IMR-90 (cell line): Measurements from ENCODE around the gene PRKAG2. TPM values are rescaled to one million over a fixed set of nuclear protein-coding genes. Genes with fewer than 3 reads are reported as not detected.

Source experiments
- ATAC-seq: fragments of 200-7000 bp; cut with Tn5 transposase; 2 replicates; pipeline ENCODE4 v1.9.1; 2020; ENCODE audit warnings: low read depth, mild to moderate bottlenecking, moderate library complexity
- BruUV-seq: library from RNA; stranded (reverse); fragments of 400-500 nt; replicated peaks from 2 replicates; lab custom pipeline; 2021; lab: Mats Ljungman, UMichigan
- CTCF ChIA-PET: fragments of 300-600 bp; formaldehyde crosslinking; extraction: SDS; loops from one replicate; lab custom pipeline; 2021; ENCODE audit warnings: antibody characterized with exemption; lab: Yijun Ruan, JAX
- POLR2A ChIA-PET: fragments of 300-600 bp; sonication (Branson Sonifier 250); formaldehyde crosslinking; loops from one replicate; lab custom pipeline; 2022; ENCODE audit warnings: antibody characterized with exemption; ENCODE audit not compliant: unreplicated experiment; lab: Charles Lee
- DNase-seq: peaks from one replicate; pipeline ENCODE4 v3.0.0; 2013
- H2AFZ ChIP-seq: replicated peaks from 2 replicates; pipeline ENCODE3; 2013; ENCODE audit warnings: low read length, mild to moderate bottlenecking; ENCODE audit not compliant: poor library complexity
- H2AK5ac ChIP-seq: 2 replicates; pipeline ENCODE4 v1.6.1; 2013; ENCODE audit warnings: low read depth, low read length, inconsistent platforms
- H2AK9ac ChIP-seq: replicated peaks from 2 replicates; pipeline ENCODE3; 2013; ENCODE audit warnings: mild to moderate bottlenecking, low read depth, low read length, moderate library complexity; ENCODE audit not compliant: poor library complexity
- H2BK120ac ChIP-seq: 2 replicates; pipeline ENCODE4 v1.6.1; 2013; ENCODE audit warnings: low read depth, low read length, inconsistent platforms
- H2BK15ac ChIP-seq: 3 replicates; pipeline ENCODE4 v1.6.1; 2013; ENCODE audit warnings: low read depth, low read length, inconsistent platforms
- H2BK20ac ChIP-seq: 2 replicates; pipeline ENCODE4 v1.6.1; 2013; ENCODE audit warnings: low read depth, mild to moderate bottlenecking, inconsistent platforms, low read length, moderate library complexity
- H2BK5ac ChIP-seq: 2 replicates; pipeline ENCODE4 v1.6.1; 2013; ENCODE audit warnings: mild to moderate bottlenecking, low read depth, low read length, inconsistent platforms; ENCODE audit not compliant: poor library complexity, severe bottlenecking
- H3K14ac ChIP-seq: replicated peaks from 2 replicates; pipeline ENCODE4 v1.6.1; 2013; ENCODE audit warnings: low read depth, low read length, inconsistent platforms
- H3K18ac ChIP-seq: 2 replicates; pipeline ENCODE4 v1.6.1; 2013; ENCODE audit warnings: low read depth, low read length, control low read depth
- H3K23ac ChIP-seq: 2 replicates; pipeline ENCODE4 v1.6.1; 2013; ENCODE audit warnings: low read depth, low read length, inconsistent platforms
- H3K27ac ChIP-seq: 2 replicates; pipeline ENCODE4 v1.5.1; 2013; ENCODE audit warnings: mild to moderate bottlenecking, control low read depth, low read length; ENCODE audit not compliant: insufficient read depth
- H3K27me3 ChIP-seq: 2 replicates; pipeline ENCODE4 v1.6.1; 2013; ENCODE audit warnings: low read length; ENCODE audit not compliant: control insufficient read depth, insufficient read depth
- H3K36me3 ChIP-seq: 2 replicates; pipeline ENCODE4 v1.6.1; 2013; ENCODE audit warnings: low read length, mixed read lengths; ENCODE audit not compliant: control insufficient read depth, insufficient read depth
- H3K4ac ChIP-seq: 2 replicates; pipeline ENCODE4 v1.6.1; 2013; ENCODE audit warnings: low read depth, low read length, inconsistent platforms
- H3K4me1 ChIP-seq: 2 replicates; pipeline ENCODE4 v1.6.1; 2013; ENCODE audit warnings: low read length, mixed read lengths; ENCODE audit not compliant: control insufficient read depth, insufficient read depth
- H3K4me2 ChIP-seq: 2 replicates; pipeline ENCODE4 v1.6.1; 2013; ENCODE audit warnings: low read depth, mild to moderate bottlenecking, control low read depth, low read length, moderate library complexity
- H3K4me3 ChIP-seq: 2 replicates; pipeline ENCODE4 v1.5.1; 2013; ENCODE audit warnings: low read depth, mild to moderate bottlenecking, control low read depth, low read length, moderate library complexity; ENCODE audit not compliant: insufficient read depth
- H3K56ac ChIP-seq: 2 replicates; pipeline ENCODE4 v1.6.1; 2013; ENCODE audit warnings: low read length, inconsistent platforms; ENCODE audit not compliant: insufficient read depth; ENCODE audit errors: extremely low read depth
- H3K79me1 ChIP-seq, 2 experiments: 2 replicates each; pipeline ENCODE4 v1.6.1; 2013; ENCODE audit warnings: low read length in 2 of 2, inconsistent platforms in 1 of 2, low read depth in 1 of 2
- H3K9ac ChIP-seq: 2 replicates; pipeline ENCODE4 v1.6.1; 2013; ENCODE audit warnings: low read depth, low read length, control low read depth
- H3K9me1 ChIP-seq: 2 replicates; pipeline ENCODE4 v1.6.1; 2013; ENCODE audit warnings: low read length, inconsistent platforms; ENCODE audit not compliant: insufficient read depth
- H3K9me3 ChIP-seq: 2 replicates; pipeline ENCODE4 v1.6.1; 2013; ENCODE audit warnings: low read length; ENCODE audit not compliant: control insufficient read depth, insufficient read depth
- H4K20me1 ChIP-seq: 2 replicates; pipeline ENCODE4 v1.6.1; 2013; ENCODE audit warnings: low read length, inconsistent platforms; ENCODE audit not compliant: insufficient read depth
- H4K5ac ChIP-seq: 2 replicates; pipeline ENCODE4 v1.6.1; 2013; ENCODE audit warnings: mild to moderate bottlenecking, low read depth, low read length, control low read depth
- H4K8ac ChIP-seq, 2 experiments: 2 replicates each; pipeline ENCODE4 v1.6.1; 2013; ENCODE audit warnings: low read depth in 2 of 2, low read length in 2 of 2, control low read depth in 1 of 2, inconsistent platforms in 1 of 2
- H4K91ac ChIP-seq: 2 replicates; pipeline ENCODE4 v1.6.1; 2013; ENCODE audit warnings: low read depth, low read length, inconsistent platforms; ENCODE audit not compliant: insufficient read depth
- ELK1 ChIP-seq: fragments of 150-350 bp; IDR thresholded peaks from 2 replicates; pipeline ENCODE4 v1.6.1; 2016; ENCODE audit warnings: low read depth, mild to moderate bottlenecking, low read length, moderate library complexity, borderline replicate concordance
- MAFK ChIP-seq: IDR thresholded peaks from 2 replicates; pipeline ENCODE4 v1.6.1; 2012; ENCODE audit warnings: low read depth, low read length, improper control_type of control experiment
- MAZ ChIP-seq: IDR thresholded peaks from 2 replicates; pipeline ENCODE4 v1.6.1; 2012; ENCODE audit warnings: low read depth, mild to moderate bottlenecking, low read length, improper control_type of control experiment, moderate library complexity, borderline replicate concordance
- MXI1 ChIP-seq: IDR thresholded peaks from 2 replicates; pipeline ENCODE4 v1.6.1; 2012; ENCODE audit warnings: low read depth, mild to moderate bottlenecking, low read length, moderate library complexity, borderline replicate concordance
- POLR2A ChIP-seq: IDR thresholded peaks from 2 replicates; pipeline ENCODE4 v1.6.1; 2012; ENCODE audit warnings: mild to moderate bottlenecking, low read depth, low read length
- RCOR1 ChIP-seq: IDR thresholded peaks from 2 replicates; pipeline ENCODE4 v1.6.1; 2012; ENCODE audit warnings: mild to moderate bottlenecking, low read length, improper control_type of control experiment; ENCODE audit not compliant: insufficient replicate concordance
- WGBS, 2 experiments: methylation state at CpG; one replicate each; pipeline versions ENCODE4 v1.1.5 to v1.1.7; 2013; ENCODE audit warnings: missing lambda C conversion rate in 2 of 2; ENCODE audit not compliant: insufficient read length in 1 of 2; ENCODE audit errors: extremely low coverage in 2 of 2; 5-methylcytosine and 5-hydroxymethylcytosine counted together
- dilution Hi-C: fragments of 300-500 bp; cut with HindIII; formaldehyde crosslinking; loops from one replicate; pipeline ENCODE4 v1.14.3; 2018; ENCODE audit warnings: low sequenced_read_pairs; ENCODE audit not compliant: unreplicated experiment
- in situ Hi-C: fragments of 300-500 bp; cut with MboI; formaldehyde crosslinking; loops from 3 replicates; pipeline ENCODE4 v1.14.3; 2019; ENCODE audit warnings: low sequenced_read_pairs, inconsistent platforms, mixed read lengths
- intact Hi-C: fragments of 100-400 bp; cut with micrococcal nuclease; formaldehyde crosslinking; loops from 2 replicates; pipeline ENCODE4 v1.10.0; 2022
- polyA plus RNA-seq, 3 experiments: library from polyadenylated mRNA; depleted of rRNA; stranded (reverse); fragments of >200 nt; gene quantifications; 2 replicates each; pipeline ENCODE4 v1.2.3, GENCODE V29; 2012; ENCODE audit warnings: low replicate concordance in 1 of 3
- total RNA-seq: library from RNA; depleted of rRNA; stranded (reverse); fragments of >200 nt; gene quantifications from 2 replicates; pipeline ENCODE4 v1.2.3, GENCODE V29; 2012
- TF ChIP-seq, protein P1 (sequence below): conservative IDR thresholded peaks from 2 replicates; pipeline ENCODE4 v1.5.1; 2012; ENCODE audit warnings: mild to moderate bottlenecking, low read depth, low read length, improper control_type of control experiment

Gene PRKAG2
- total and polyA plus RNA-seq, 2 of the 4 experiments (the other 2 are of a cell fraction), result 15.4 to 21.6 TPM

- TF ChIP-seq, protein P1, sequence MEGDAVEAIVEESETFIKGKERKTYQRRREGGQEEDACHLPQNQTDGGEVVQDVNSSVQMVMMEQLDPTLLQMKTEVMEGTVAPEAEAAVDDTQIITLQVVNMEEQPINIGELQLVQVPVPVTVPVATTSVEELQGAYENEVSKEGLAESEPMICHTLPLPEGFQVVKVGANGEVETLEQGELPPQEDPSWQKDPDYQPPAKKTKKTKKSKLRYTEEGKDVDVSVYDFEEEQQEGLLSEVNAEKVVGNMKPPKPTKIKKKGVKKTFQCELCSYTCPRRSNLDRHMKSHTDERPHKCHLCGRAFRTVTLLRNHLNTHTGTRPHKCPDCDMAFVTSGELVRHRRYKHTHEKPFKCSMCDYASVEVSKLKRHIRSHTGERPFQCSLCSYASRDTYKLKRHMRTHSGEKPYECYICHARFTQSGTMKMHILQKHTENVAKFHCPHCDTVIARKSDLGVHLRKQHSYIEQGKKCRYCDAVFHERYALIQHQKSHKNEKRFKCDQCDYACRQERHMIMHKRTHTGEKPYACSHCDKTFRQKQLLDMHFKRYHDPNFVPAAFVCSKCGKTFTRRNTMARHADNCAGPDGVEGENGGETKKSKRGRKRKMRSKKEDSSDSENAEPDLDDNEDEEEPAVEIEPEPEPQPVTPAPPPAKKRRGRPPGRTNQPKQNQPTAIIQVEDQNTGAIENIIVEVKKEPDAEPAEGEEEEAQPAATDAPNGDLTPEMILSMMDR, result no peak
- TF ChIP-seq RCOR1, result no peak
Measured at GRCh38 chr7:151919595-151919994, 42.7 kb upstream of the PRKAG2 start (continued).

DNA sequence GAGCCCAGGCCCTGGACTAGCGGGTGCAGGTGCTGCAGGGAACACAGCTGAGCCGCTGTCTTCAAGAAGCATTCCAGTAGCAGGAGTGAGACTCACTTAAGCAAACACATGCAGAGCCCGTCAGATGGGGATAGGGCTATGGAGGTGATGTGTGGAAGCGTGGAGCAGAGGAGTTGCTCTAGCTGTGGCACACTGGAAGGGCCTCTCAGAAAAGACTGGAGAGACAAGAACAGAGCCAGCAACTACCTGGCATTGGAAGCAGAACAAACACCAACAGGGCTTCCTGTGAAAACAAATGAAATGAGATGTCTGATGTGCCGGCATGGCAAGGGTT is 41.6 kb upstream of the PRKAG2 start:
- CTCF ChIA-PET, result interaction anchor here (0.6 kb wide), 1 partner anchor 20 kb away, joined by 3 read pairs; no protein-coding TSS in a partner anchor
- no peak for ATAC-seq
- H2AK9ac ChIP-seq, result no peak overlapping the region
- no peak for DNase-seq
- TF ChIP-seq POLR2A (no peak), MXI1 (no peak), MAFK (no peak), MAZ (no peak), ELK1 (no peak), RCOR1 (no peak)
- dilution Hi-C loops (no loop called here), intact Hi-C loops (no loop called here), in situ Hi-C loops (no loop called here)
- no peak overlapping the region for H3K23ac ChIP-seq
- no peaks in the 10 kb centered on the region for H3K4me1 ChIP-seq
- POLR2A ChIA-PET, result no interaction called here
- H3K18ac ChIP-seq, result no peak overlapping the region
- no peak overlapping the region for H2AFZ ChIP-seq
- H3K56ac ChIP-seq, result no peak overlapping the region
- H4K8ac ChIP-seq, result no peak overlapping the region
- no peak overlapping the region for H3K9ac ChIP-seq
- H3K4me2 ChIP-seq, result no peak overlapping the region
- H4K5ac ChIP-seq, result no peak overlapping the region
- no peaks in the 10 kb centered on the region for H4K20me1 ChIP-seq
- H2BK5ac ChIP-seq, result no peak overlapping the region
- H3K4me3 ChIP-seq, result no peak overlapping the region
- no peak overlapping the region for H4K91ac ChIP-seq
- no peak overlapping the region for H3K14ac ChIP-seq
- no peak overlapping the region for H2BK120ac ChIP-seq
- H3K27me3 ChIP-seq, result peaks cover 17% of the 10 kb centered on the region
- no peaks in the 10 kb centered on the region for H3K36me3 ChIP-seq
- no peak overlapping the region for H3K4ac ChIP-seq
- BruUV-seq, result no TSS peak
- no peak overlapping the region for H3K27ac ChIP-seq
- H2BK20ac ChIP-seq, result no peak overlapping the region
- 14% methylated on average over 1 of the region's 5 CpGs; no CpG with 5 or more reads in 1 of the 2 experiments for WGBS, 2 experiments
- H2AK5ac ChIP-seq, result no peak overlapping the region
- H3K9me1 ChIP-seq, result no peaks in the 10 kb centered on the region
- H3K79me1 ChIP-seq, result no peaks in the 10 kb centered on the region
- H2BK15ac ChIP-seq, result no peak overlapping the region
- no peaks in the 10 kb centered on the region; the same call in 1 of the 2 replicates for H3K9me3 ChIP-seq
